ENCODE measurements around the gene CHIA. TPM values are rescaled to one million over a fixed set of nuclear protein-coding genes. Genes with fewer than 3 reads are reported as not detected.

The CHIA gene
- total RNA-seq, 4 donors from 2014 or later: 2.6 to 3.6 TPM; not detected in 2

GRCh38 chr1:111274653-111275052 lies 16.0 kb upstream of the CHIA start:
- no peak for TF ChIP-seq CTCF (IDR thresholded peaks at IDR 0.05; ENCODE audit: low read depth)

- no peak for TF ChIP-seq CTCF (IDR thresholded peaks at IDR 0.05; ENCODE audit: low read depth)
Observed at GRCh38 chr1:111275079-111275478, 15.6 kb upstream of the CHIA start.

GRCh38 chr1:111275780-111276433 lies 14.7 kb upstream of the CHIA start:
- TF ChIP-seq CTCF (IDR thresholded peaks at IDR 0.05; ENCODE audit: low read depth): no peak

GRCh38 chr1:111279144-111279543 lies 11.5 kb upstream of the CHIA start:
- TF ChIP-seq CTCF (IDR thresholded peaks at IDR 0.05; ENCODE audit: low read depth): no peak

- no peak for TF ChIP-seq CTCF (IDR thresholded peaks at IDR 0.05; ENCODE audit: low read depth)
Observed at GRCh38 chr1:111280267-111280666, 10.4 kb upstream of the CHIA start.

- TF ChIP-seq CTCF (IDR thresholded peaks at IDR 0.05; ENCODE audit: low read depth): no peak
Observed at GRCh38 chr1:111281411-111281810, 9.2 kb upstream of the CHIA start.

- no peak for TF ChIP-seq CTCF (IDR thresholded peaks at IDR 0.05; ENCODE audit: low read depth)
Observed at GRCh38 chr1:111283838-111284237, 6.8 kb upstream of the CHIA start.

Measured in subcutaneous adipose tissue (tissue), 4 donors.